Activated T-cell treated with anti-CD3 and anti-CD28 coated beads, Interleukin-2, amount 50 U/mL, for 24 hours (primary cell): ENCODE data around the gene MAPK4.
"Not testable (repeated sequence)": the region's sequence is repeated elsewhere in the genome, so short reads cannot be mapped to it uniquely, and the experiment has no call there.

ENCODE experiments used
- DNase-seq: peaks from one replicate; pipeline ENCODE4 v3.0.0-alpha.2; 2020
- H3K27ac Mint-ChIP-seq: 2 replicates; pipeline ENCODE4 v1.8.0; 2020; ENCODE audit warnings: mild to moderate bottlenecking, mixed read lengths
- H3K27me3 Mint-ChIP-seq: 2 replicates; pipeline ENCODE4 v1.8.0; 2020; ENCODE audit warnings: mixed read lengths
- H3K36me3 Mint-ChIP-seq: 2 replicates; pipeline ENCODE4 v1.8.0; 2020; ENCODE audit warnings: low read depth, mixed read lengths
- H3K4me1 Mint-ChIP-seq: 2 replicates; pipeline ENCODE4 v1.8.0; 2020; ENCODE audit warnings: low read depth, mixed read lengths
- H3K4me3 Mint-ChIP-seq: 2 replicates; pipeline ENCODE4 v1.8.0; 2020; ENCODE audit warnings: mild to moderate bottlenecking, moderate library complexity, mixed read lengths
- H3K9me3 Mint-ChIP-seq: 2 replicates; pipeline ENCODE4 v1.8.0; 2020; ENCODE audit warnings: mixed read lengths

MAPK4 gene

GRCh38 chr18:50594012-50594411 is 34.1 kb downstream of the MAPK4 start:
- H3K4me3 Mint-ChIP-seq: no peak overlapping the region
- DNase-seq: no peak
- no peak overlapping the region for H3K27ac Mint-ChIP-seq
- H3K9me3 Mint-ChIP-seq: peaks cover 3% of the 10 kb centered on the region
- no peaks in the 10 kb centered on the region for H3K36me3 Mint-ChIP-seq
- no peaks in the 10 kb centered on the region for H3K27me3 Mint-ChIP-seq
- no peaks in the 10 kb centered on the region for H3K4me1 Mint-ChIP-seq

GRCh38 chr18:50594942-50595341 is 35.1 kb downstream of the MAPK4 start:
- Mint-ChIP-seq H3K36me3 (no peaks in the 10 kb centered on the region), H3K4me1 (no peaks in the 10 kb centered on the region), H3K27me3 (no peaks in the 10 kb centered on the region), H3K4me3 (no peak overlapping the region), H3K27ac (no peak overlapping the region), H3K9me3 (no peaks in the 10 kb centered on the region)
- no peak for DNase-seq

GRCh38 chr18:50602466-50602865 is 42.6 kb downstream of the MAPK4 start:
- no peak for DNase-seq
- Mint-ChIP-seq H3K9me3 (no peaks in the 10 kb centered on the region), H3K27ac (no peak overlapping the region), H3K36me3 (no peaks in the 10 kb centered on the region), H3K4me1 (no peaks in the 10 kb centered on the region), H3K4me3 (no peak overlapping the region), H3K27me3 (peaks cover 8% of the 10 kb centered on the region)

GRCh38 chr18:50606609-50607008 is 46.7 kb downstream of the MAPK4 start:
- Mint-ChIP-seq H3K36me3 (no peaks in the 10 kb centered on the region), H3K27ac (no peak overlapping the region), H3K9me3 (peaks cover 3% of the 10 kb centered on the region), H3K4me1 (no peaks in the 10 kb centered on the region), H3K4me3 (no peak overlapping the region), H3K27me3 (peaks cover 10% of the 10 kb centered on the region)
- no peak for DNase-seq

GRCh38 chr18:50607378-50607926 is 47.6 kb downstream of the MAPK4 start:
- Mint-ChIP-seq H3K4me1 (no peaks in the 10 kb centered on the region), H3K4me3 (no peak overlapping the region), H3K9me3 (peaks cover 3% of the 10 kb centered on the region), H3K36me3 (no peaks in the 10 kb centered on the region), H3K27me3 (peaks cover 10% of the 10 kb centered on the region), H3K27ac (no peak overlapping the region)
- DNase-seq: no peak

GRCh38 chr18:50609171-50609570 is 49.3 kb downstream of the MAPK4 start:
- H3K4me1 Mint-ChIP-seq, H3K36me3 Mint-ChIP-seq, H3K9me3 Mint-ChIP-seq, H3K4me3 Mint-ChIP-seq, DNase-seq, H3K27ac Mint-ChIP-seq: not testable (repeated sequence)
- H3K27me3 Mint-ChIP-seq: peaks cover 10% of the 10 kb centered on the region

GRCh38 chr18:50610349-50610748 is 50.5 kb downstream of the MAPK4 start:
- no peaks in the 10 kb centered on the region for H3K4me1 Mint-ChIP-seq
- no peak for DNase-seq
- no peaks in the 10 kb centered on the region for H3K36me3 Mint-ChIP-seq
- H3K9me3 Mint-ChIP-seq: peaks cover 3% of the 10 kb centered on the region
- H3K27me3 Mint-ChIP-seq: peaks cover 10% of the 10 kb centered on the region
- no peak overlapping the region for H3K27ac Mint-ChIP-seq
- H3K4me3 Mint-ChIP-seq: no peak overlapping the region

- H3K27ac Mint-ChIP-seq: no peak overlapping the region
- H3K4me1 Mint-ChIP-seq: no peaks in the 10 kb centered on the region
- H3K9me3 Mint-ChIP-seq: peaks cover 3% of the 10 kb centered on the region
- H3K4me3 Mint-ChIP-seq: no peak overlapping the region
- no peak for DNase-seq
- H3K36me3 Mint-ChIP-seq: no peaks in the 10 kb centered on the region
- H3K27me3 Mint-ChIP-seq: peaks cover 9% of the 10 kb centered on the region
These were observed 51.6 kb downstream of the MAPK4 start for GRCh38 chr18:50611529-50611941.

- no peak overlapping the region for H3K27ac Mint-ChIP-seq
- H3K9me3 Mint-ChIP-seq: no peaks in the 10 kb centered on the region
- peaks cover 9% of the 10 kb centered on the region for H3K27me3 Mint-ChIP-seq
- H3K4me3 Mint-ChIP-seq: no peak overlapping the region
- no peaks in the 10 kb centered on the region for H3K4me1 Mint-ChIP-seq
- no peaks in the 10 kb centered on the region for H3K36me3 Mint-ChIP-seq
- DNase-seq: no peak
These were observed 55.0 kb downstream of the MAPK4 start for GRCh38 chr18:50614838-50615237.

GRCh38 chr18:50616484-50617048 is 56.7 kb downstream of the MAPK4 start:
- no peaks in the 10 kb centered on the region for H3K9me3 Mint-ChIP-seq
- H3K4me1 Mint-ChIP-seq: no peaks in the 10 kb centered on the region
- no peak for DNase-seq
- no peak overlapping the region for H3K27ac Mint-ChIP-seq
- no peaks in the 10 kb centered on the region for H3K36me3 Mint-ChIP-seq
- peaks cover 6% of the 10 kb centered on the region for H3K27me3 Mint-ChIP-seq
- H3K4me3 Mint-ChIP-seq: no peak overlapping the region

GRCh38 chr18:50619861-50620275 is 60.0 kb downstream of the MAPK4 start:
- no peak overlapping the region for H3K4me3 Mint-ChIP-seq
- no peak overlapping the region for H3K27ac Mint-ChIP-seq
- peaks cover 9% of the 10 kb centered on the region for H3K27me3 Mint-ChIP-seq
- no peaks in the 10 kb centered on the region for H3K36me3 Mint-ChIP-seq
- no peaks in the 10 kb centered on the region for H3K4me1 Mint-ChIP-seq
- no peaks in the 10 kb centered on the region for H3K9me3 Mint-ChIP-seq
- no peak for DNase-seq

GRCh38 chr18:50620319-50620718 is 60.4 kb downstream of the MAPK4 start:
- H3K27ac Mint-ChIP-seq: no peak overlapping the region
- H3K36me3 Mint-ChIP-seq: no peaks in the 10 kb centered on the region
- no peaks in the 10 kb centered on the region for H3K4me1 Mint-ChIP-seq
- DNase-seq: no peak
- no peaks in the 10 kb centered on the region for H3K9me3 Mint-ChIP-seq
- no peak overlapping the region for H3K4me3 Mint-ChIP-seq
- peaks cover 8% of the 10 kb centered on the region for H3K27me3 Mint-ChIP-seq

- H3K4me1 Mint-ChIP-seq: no peaks in the 10 kb centered on the region
- H3K27ac Mint-ChIP-seq: no peak overlapping the region
- H3K4me3 Mint-ChIP-seq: no peak overlapping the region
- H3K27me3 Mint-ChIP-seq: peaks cover 4% of the 10 kb centered on the region
- H3K36me3 Mint-ChIP-seq: no peaks in the 10 kb centered on the region
- H3K9me3 Mint-ChIP-seq: no peaks in the 10 kb centered on the region
- no peak for DNase-seq
These were observed 61.5 kb downstream of the MAPK4 start for GRCh38 chr18:50621366-50621765.

- H3K27ac Mint-ChIP-seq: no peak overlapping the region
These were observed 62.4 kb downstream of the MAPK4 start for GRCh38 chr18:50622320-50622719.

GRCh38 chr18:50622865-50623393 is 63.0 kb downstream of the MAPK4 start:
- Mint-ChIP-seq H3K27ac (no peak overlapping the region), H3K4me3 (no peak overlapping the region), H3K36me3 (no peaks in the 10 kb centered on the region), H3K27me3 (peaks cover 4% of the 10 kb centered on the region), H3K9me3 (no peaks in the 10 kb centered on the region), H3K4me1 (no peaks in the 10 kb centered on the region)
- DNase-seq: no peak

More at GRCh38 chr18:50622320-50622719, 62.4 kb downstream of the MAPK4 start:
- Mint-ChIP-seq H3K9me3 (no peaks in the 10 kb centered on the region), H3K27me3 (peaks cover 4% of the 10 kb centered on the region), H3K36me3 (no peaks in the 10 kb centered on the region), H3K4me3 (no peak overlapping the region), H3K4me1 (no peaks in the 10 kb centered on the region)
- no peak for DNase-seq
